Neural progenitor cell (in vitro differentiated cells): ENCODE data around the gene KRTAP9-8.

Source experiments
- EZH2 ChIP-seq: fragments of 200-600 bp; sonication (generic); IDR thresholded peaks from 2 replicates; pipeline ENCODE4 v1.6.1; 2017; ENCODE audit warnings: antibody characterized with exemption, mild to moderate bottlenecking, moderate library complexity
- TF ChIP-seq, protein P1 (sequence below): fragments of 200-600 bp; sonication (generic); IDR thresholded peaks from 2 replicates; pipeline ENCODE4 v1.5.1; 2017; ENCODE audit warnings: antibody characterized with exemption, mild to moderate bottlenecking

DNA sequence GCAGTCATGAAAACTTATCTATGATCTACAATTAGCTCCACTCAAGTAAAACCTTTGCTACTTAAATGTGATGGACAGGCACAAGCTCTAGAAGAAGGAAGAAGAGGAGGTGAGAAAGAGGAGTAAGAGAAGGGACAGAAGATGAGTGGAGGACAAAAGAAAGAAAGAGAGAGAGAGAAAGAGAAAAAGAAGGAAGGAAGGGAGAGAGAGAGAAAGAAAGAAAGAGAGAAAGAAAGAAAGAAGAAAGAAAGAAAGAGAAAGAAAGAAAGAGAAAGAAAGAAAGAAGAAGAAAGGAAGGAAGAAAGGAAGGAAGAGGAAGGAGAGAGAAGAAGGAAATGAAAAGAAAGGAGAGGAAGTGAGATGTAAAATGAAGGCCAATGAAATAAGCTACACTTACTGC, 7.7 kb upstream of the KRTAP9-8 start:
- TF ChIP-seq EZH2, result no peak
- TF ChIP-seq, protein P1, sequence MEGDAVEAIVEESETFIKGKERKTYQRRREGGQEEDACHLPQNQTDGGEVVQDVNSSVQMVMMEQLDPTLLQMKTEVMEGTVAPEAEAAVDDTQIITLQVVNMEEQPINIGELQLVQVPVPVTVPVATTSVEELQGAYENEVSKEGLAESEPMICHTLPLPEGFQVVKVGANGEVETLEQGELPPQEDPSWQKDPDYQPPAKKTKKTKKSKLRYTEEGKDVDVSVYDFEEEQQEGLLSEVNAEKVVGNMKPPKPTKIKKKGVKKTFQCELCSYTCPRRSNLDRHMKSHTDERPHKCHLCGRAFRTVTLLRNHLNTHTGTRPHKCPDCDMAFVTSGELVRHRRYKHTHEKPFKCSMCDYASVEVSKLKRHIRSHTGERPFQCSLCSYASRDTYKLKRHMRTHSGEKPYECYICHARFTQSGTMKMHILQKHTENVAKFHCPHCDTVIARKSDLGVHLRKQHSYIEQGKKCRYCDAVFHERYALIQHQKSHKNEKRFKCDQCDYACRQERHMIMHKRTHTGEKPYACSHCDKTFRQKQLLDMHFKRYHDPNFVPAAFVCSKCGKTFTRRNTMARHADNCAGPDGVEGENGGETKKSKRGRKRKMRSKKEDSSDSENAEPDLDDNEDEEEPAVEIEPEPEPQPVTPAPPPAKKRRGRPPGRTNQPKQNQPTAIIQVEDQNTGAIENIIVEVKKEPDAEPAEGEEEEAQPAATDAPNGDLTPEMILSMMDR, result no peak
